AML-193 (cell line): ENCODE measurements around the gene DESI2.
A peak's percentile ranks its signal among the peaks of the same experiment; 100 is the strongest.

Experiments used
- DNase-seq, 2 experiments: peaks; one replicate each; lab custom pipeline; 2025; lab: John Stamatoyannopoulos, UW

DESI2 gene

GRCh38 chr1:244652623-244653438, at the start of gene DESI2:
TSS of gene DESI2 (plus strand) at chr1:244653126. CDS start at chr1:244653314, 188 bp downstream.
- DNase-seq = peak; percentile 97 to 98

GRCh38 chr1:244603498-244603897, 49.4 kb upstream of the DESI2 start:
- DNase-seq = peak; percentile 40 to 55

DNA sequence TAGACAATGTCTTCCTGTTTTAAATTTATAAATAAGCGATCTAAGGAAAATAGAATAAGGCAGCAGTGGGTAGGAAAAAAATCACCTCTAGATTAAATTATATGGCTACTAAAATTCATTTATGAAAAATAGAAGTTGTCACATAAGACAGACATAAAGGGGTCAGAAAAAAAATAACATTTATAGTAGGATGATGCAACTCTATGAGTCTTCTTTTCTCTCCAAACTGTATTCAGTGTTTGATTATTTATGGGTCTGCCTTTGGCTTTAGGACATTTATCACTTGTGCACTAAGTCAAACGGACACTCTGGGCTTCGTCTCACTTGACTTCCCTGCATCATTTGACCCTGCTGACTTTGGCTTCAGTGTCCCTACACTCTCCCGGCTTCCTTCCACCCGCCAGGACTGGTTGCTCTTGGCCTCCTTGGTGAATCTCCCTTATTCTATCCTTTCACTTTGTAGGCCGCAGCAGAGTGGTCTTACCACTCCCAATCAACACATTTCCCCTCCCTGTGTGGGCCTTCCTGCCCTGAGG, 47.0 kb upstream of the DESI2 start:
- no peak for DNase-seq

DNA sequence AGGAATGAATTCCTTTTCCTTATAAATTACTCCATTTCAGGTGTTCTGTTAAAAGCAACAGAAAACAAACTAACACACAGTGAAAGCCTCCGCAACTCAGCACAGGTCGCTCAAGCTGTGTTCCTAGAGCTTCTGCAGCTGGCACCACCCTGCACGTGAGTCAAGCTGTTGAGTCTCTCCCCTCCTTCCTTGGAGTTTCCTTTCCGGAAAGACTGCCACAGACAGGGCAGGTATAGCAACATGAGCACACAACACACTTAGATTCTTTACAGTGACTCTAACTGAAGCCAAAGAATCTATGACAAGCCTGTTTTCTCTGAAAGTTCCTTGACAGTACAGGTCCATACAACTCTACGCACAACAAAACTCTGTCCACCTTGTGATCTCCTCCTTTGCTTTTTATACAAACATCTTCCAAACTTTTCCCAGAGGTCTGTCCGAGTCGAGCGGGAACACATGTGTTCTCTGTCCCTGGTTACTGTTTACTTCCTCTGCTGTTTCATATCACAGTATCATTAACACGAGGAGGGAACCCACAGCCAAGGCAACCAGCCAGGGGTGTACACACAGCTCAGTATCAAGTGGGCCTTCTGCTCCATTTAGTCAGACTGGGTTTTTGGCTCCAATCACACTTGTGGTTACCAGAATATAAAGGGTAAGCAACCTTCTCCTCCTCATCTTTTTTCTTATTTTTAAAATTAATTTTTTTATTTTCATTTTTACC, 38.7 kb upstream of the DESI2 start:
- no peak for DNase-seq

- no peak for DNase-seq
Observed at GRCh38 chr1:244614879-244615278, 38.0 kb upstream of the DESI2 start.

DNA sequence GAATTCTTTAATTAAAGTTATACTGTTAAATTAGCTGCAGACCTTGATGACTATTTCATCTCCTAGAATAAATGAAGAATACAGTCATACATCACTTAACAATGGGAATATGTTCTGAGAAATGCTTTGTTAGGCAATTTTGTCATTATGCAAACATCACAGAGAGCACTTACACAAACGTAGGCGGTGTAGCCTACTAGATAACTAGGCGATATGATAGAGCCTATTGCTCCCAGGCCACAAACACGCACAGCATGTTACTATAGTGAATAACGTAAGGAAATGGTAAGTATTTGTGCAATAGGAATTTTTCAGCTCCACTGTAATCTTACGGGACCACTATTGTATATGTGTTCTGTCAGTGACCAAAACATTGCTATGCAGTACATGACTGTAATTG, 37.6 kb upstream of the DESI2 start:
- DNase-seq = no peak

GRCh38 chr1:244626709-244627108, 26.2 kb upstream of the DESI2 start:
- DNase-seq = no peak

GRCh38 chr1:244628789-244629188, 24.1 kb upstream of the DESI2 start:
- no peak for DNase-seq

DNA sequence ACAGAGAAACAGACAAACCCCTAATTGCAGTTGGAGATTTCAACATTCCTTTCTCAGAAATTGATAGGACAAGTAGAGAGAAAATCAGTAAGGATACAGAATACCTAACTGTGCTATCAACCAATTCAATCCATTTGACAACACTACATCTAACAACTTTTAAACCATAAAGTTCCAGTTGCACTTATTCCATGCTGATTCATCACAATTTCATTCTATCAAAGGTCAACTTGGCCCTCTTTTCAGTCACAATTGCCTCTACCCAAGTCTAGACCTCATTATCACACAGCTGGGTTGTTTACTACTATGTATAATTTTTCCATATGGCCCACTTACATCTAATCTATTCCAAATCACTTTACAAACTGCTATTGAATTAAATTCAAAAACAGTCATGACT, 19.8 kb upstream of the DESI2 start:
- DNase-seq = no peak

DNA sequence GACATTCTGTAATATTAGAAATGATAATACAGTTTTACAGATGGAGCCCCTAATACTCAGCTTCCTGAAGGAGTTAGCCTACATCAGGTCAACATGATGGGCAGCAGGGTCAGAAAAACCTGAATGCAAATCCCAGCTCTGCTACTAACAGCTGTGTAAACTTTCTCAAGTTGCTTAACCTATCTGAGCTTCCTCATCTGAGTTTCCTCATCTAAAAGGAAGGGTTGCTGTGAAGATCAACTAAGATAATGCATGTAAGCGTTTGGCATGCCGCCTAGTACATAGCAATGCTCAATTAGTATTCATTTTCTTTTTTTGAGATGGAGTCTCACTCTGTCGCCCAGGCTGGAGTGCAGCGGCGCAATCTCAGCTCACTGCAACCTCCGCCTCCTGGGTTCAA, 18.4 kb upstream of the DESI2 start:
- no peak for DNase-seq

DNA sequence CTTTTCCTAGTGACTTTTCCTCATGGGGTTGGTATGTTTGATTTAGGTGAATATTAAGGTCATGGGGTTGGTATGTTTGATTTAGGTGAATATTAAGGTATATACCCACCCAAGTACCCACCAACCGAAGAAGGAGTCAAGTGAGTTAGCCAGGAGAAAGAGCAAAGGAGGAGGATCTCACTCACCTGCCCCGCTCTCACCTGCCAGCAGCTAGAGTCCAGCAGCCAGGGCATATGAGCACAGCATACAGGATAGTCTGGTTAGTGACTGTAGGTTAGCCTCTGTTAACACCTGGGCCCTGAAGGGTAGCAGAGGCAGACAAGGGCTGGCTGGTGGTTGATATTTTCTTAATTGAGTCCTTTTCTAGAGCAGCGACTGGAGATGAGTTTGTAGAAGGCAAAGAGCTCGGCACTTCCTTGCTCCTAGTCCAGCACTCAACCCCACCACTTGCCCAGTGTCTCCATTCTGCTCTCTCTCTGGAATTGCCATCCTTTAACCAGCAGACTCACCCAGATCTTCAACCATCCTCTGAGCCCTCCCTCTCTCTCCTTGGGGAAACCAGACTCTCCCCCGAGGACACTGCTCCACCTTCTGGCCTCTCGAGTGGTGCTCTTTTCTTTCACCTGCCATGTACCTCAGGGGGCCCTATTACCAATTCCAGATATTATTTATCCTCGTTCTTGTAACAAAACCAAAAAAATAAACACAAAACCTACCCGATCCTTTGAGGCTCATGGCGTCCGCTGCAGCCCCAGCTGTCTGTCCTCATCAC, 16.3 kb upstream of the DESI2 start:
- DNase-seq = no peak

DNA sequence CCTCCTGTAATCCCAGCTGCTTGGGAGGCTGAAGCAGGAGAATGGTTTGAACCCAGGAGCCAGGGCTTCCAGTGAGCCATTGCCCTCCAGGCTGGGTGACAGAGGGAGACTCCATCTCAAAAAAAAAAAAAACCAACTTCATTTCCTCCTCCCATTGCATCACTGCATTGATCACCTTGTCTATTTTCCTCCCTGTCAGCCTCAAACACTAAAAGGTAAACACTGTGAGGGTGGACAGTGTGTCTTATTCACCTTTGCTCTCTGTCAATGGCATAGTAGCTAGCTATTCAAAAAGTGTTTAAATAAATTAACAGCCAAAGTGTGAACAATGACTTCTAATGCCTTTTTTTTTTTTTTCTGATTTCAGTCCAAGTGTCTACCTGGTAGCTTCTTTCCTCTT, 13.4 kb upstream of the DESI2 start:
- no peak for DNase-seq

DNA sequence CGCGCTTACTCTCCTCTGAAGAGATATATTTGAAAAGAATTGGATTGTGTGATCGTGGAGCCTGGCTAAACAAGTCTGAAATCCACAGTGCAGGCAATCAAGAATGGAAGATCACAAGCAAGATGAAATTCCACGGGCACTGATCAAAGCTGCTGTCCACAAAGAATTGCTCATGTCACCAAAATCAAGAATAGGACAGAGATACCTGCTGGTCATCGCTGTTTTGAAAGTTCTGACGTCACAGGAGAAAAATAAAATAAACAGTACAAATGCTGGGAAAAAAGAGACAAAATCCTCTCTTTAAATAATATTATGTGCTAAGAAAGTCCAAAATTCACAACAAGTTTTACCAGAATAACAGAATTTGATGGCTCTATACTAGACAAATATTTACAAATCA, 12.0 kb upstream of the DESI2 start:
- DNase-seq = no peak

GRCh38 chr1:244642526-244642925, 10.4 kb upstream of the DESI2 start:
- DNase-seq = no peak

GRCh38 chr1:244642988-244643387, 9.9 kb upstream of the DESI2 start:
- no peak for DNase-seq

DNA sequence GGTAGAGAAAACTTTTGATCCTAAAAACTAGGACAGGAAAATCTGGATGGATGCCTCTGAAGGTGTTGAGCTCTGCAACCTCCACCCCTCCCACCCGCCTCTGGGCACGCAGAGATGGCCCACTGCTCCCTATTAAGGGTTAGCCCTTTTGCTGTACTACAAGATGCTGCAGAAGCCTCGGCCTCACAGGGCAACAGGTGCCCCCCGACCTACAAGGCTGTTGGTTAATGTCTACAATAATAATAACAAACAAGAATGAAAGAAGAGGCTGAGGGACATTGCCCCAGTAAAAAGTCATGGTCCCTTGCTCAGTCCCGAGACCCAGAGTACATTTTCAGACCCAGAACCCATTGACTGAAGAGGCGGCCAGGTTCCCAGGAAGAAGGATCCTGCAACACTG, 7.5 kb upstream of the DESI2 start:
- no peak for DNase-seq

DNA sequence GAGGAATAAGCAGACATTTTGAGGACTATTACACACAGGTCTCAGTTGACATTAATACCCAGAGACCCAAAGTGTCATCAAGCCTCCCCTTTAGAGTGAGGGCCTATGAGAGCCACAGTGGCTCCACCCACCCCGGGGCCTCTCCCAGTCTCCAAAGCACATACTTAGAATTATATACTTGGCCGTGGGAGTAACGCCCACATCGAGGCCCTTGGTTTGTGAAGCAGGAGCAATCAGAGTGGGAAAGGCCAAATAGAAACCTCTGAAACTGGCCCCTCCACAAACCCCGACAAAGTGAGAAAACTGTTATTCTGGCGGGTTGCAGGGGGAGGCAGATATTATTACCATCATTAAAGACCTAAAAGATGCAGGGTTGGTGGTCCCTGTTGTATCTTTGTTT, 7.0 kb upstream of the DESI2 start:
- no peak for DNase-seq

DNA sequence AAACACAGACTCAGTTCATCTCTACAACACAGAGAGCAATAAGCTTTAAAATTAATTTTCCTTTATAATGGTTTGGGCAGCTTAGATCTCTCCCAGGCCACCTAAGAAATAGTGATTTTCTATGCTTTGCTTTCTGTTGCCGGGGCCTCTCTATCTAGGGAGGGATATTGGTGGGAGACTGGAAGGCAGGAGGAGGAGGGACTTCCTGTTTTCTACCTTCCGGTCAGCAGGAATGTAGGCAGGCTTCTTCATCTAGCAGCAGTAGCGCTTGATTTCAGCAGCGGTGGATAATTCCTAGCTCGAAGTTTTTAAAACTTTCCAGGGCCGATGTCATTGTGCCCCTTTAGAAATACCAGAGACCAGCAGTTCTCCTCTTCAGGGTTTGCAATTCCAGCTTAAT, 5.1 kb upstream of the DESI2 start:
- DNase-seq = no peak

DNA sequence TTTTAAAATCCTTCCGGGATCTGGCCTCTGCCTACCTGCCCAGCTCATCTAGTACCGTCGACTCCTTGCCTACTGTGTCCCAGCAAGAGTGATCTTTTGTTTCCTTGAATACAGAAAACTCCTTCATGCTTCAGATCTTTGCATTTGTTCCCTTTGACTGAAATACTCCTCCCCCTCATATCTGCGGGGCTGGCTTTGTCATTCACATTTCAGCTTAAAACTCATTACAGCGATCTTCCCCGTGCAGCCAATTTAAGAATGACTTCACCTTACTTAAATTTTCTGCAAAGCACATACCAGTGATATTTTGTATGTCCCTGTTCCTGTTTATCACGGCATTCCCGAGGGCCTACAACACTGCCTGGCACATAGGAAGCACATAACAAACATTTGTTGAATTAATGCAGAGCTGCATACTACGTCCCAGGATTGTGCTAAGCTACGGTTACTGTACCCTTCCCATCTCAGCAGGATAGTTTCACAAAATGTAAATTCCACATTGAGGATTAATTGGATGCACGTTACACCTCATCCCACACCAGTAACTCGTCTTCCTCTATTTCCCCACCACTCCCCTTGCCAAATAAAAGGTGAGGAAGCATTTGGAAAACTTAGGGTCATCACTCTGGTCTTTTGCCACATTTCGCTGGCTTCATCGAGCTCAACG, 837 bp upstream of the DESI2 start:
- no peak for DNase-seq

DNA sequence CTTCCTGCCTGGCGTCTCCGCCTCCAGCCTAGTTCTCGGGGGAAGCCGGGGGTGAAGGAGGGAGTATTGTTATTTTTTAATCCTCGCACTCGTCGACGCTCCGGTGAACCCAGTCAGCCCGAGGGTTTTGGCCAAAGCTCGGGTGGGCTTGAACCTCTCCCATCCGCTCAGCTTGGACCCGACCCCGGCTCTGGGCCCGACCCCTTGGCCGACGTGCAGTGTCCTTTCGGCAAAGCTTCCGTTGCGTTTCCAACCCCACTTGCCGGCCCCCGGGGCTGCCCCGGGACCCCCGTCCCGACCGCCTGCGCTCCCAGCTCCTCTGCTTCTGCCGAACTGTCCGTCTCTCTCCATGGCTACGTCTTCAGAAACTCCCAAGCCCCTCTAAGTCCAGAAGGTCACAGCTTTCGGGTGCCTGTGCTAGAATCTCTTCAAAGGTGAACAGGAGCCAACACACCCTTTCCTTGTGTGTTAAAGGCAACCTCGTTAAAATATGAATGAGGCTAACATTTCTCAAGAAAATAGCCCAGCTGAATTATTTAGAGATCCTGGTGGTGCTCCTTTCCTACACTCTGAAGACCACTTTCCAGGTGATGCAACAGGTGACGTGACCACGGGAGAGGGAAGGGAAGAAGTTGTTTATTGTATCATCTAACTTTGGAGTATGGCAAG, 647 bp downstream of the DESI2 start:
- no peak for DNase-seq
